HT1080 (cell line): ENCODE data around the gene CD44. TPM values are rescaled to one million over a fixed set of nuclear protein-coding genes. Genes with fewer than 3 reads are reported as not detected.
A peak's percentile ranks its signal among the peaks of the same experiment; 100 is the strongest.
"Not testable (repeated sequence)": the region's sequence is repeated elsewhere in the genome, so short reads cannot be mapped to it uniquely, and the experiment has no call there.

Source experiments
- DNase-seq: peaks from one replicate; pipeline ENCODE4 v3.0.0-alpha.2; 2015; ENCODE audit warnings: low read depth
- polyA plus RNA-seq, 2 experiments: library from polyadenylated mRNA; depleted of rRNA; stranded (reverse); fragments of >200 nt; gene quantifications; 2 replicates each; pipeline ENCODE4 v1.2.3, GENCODE V29; 2015
- total RNA-seq: library from RNA; depleted of rRNA; stranded (reverse); fragments of >200 nt; shearing (Covaris generic); gene quantifications from 2 replicates; pipeline ENCODE4 v1.2.3, GENCODE V29; 2014; rRNA removed

CD44 gene
- 190 and 492 TPM in 2 replicates for total RNA-seq
- polyA plus RNA-seq (2015; cell fraction: cytosol; rRNA removed), result 1,395 and 1,667 TPM in 2 replicates
- polyA plus RNA-seq (2015; cell fraction: nucleus; rRNA removed), result 2,115 and 2,218 TPM in 2 replicates

GRCh38 chr11:35138943-35139721 is at the start of gene CD44:
CD44 (plus strand) TSS chr11:35139171; CDS start chr11:35139304, 133 bp downstream.
- DNase-seq, result peak; percentile 93

DNA sequence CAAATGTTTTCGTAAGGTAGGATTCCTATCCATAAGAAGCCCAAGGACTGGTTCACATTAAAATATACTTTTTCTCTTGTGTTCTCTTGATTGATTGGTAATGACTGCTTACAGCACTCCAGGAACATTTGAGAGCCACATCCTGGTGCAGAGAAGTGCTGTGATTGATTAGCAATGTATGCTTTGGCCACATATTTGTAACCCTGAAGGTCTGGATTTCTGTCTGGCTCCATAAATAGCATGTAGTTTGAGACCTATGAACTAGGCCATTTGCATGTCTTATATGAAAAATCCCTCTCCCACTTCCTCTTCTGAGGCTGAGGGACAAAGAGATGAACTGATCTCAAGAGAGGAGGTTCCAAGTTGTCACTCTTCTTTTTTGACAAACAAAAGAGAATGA is 49.3 kb upstream of the CD44 start:
- no peak for DNase-seq

DNA sequence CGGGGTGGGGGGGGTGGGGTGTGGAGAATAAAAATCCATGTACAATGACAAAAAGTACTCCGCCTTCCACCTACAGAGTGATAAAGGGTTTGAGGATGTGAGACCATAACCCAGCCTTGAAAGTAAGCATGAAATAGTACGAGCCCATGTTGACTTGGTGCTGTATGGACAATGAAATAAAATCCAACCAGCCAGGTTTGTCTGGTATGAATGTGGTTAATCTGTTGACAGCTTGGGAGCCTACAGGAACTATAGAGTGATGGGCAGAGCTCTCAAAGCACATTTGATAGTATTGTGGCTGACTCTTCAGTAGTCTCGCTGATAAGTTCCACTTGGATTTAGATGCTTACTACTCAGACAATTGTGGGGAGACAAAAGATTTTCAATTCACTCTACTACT is 48.8 kb upstream of the CD44 start:
- no peak for DNase-seq

- not testable (repeated sequence) for DNase-seq
Measured at GRCh38 chr11:35090991-35091390, 48.0 kb upstream of the CD44 start.

DNA sequence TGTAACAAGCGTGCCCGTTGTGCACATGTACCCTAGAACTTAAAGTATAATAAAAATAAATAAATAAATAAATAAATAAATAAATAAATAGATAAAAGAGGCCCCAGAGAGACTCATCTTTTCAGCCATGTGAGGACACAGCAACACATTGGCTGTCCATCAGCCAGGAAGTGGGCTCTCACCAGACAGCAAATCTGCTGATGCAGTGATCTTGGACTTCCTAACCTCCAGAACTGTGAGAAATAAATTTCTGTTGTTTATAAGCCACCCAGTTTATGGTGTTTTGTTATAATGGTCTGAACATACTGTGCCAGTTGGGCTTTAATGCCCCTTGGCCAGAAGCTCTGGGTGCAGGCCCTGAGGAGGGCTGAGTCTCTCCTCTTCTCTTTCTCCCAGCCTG is 42.2 kb upstream of the CD44 start:
- no peak for DNase-seq

DNA sequence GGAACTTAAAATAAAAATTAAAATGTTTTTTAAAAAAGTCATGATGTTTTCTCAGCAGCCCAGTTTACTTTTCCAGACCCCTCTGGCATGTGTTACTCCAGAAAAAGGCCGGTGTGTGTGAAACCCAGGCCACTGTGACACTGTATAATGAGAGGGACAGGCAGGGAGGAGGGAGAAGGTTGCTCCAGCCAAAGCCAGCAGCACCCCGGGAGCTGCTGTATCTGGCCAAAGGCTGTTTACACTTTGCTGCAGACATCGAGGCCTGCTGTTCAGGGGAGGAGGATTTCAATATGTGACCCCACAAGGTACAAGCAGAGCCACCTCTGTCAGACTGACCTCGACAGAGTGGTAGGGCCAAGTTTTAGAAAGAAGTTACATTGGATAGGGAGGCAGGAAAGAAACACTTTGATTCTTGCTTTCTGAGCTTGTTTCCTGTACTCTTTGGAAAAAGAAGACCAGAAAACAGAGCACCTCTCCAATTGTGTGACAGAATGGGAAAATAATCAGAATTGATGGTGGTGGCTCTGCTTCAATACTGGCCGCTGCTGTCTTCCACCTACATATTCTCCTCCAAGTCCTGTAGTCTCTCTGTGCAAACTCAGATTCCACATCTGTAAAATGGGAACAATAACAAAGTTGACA is 41.0 kb upstream of the CD44 start:
- DNase-seq, result no peak

GRCh38 chr11:35098855-35099254 is 40.1 kb upstream of the CD44 start:
- DNase-seq, result no peak

GRCh38 chr11:35099278-35100012 is 39.5 kb upstream of the CD44 start:
- DNase-seq, result no peak

- no peak for DNase-seq
Measured at GRCh38 chr11:35100013-35100383, 39.0 kb upstream of the CD44 start.

DNA sequence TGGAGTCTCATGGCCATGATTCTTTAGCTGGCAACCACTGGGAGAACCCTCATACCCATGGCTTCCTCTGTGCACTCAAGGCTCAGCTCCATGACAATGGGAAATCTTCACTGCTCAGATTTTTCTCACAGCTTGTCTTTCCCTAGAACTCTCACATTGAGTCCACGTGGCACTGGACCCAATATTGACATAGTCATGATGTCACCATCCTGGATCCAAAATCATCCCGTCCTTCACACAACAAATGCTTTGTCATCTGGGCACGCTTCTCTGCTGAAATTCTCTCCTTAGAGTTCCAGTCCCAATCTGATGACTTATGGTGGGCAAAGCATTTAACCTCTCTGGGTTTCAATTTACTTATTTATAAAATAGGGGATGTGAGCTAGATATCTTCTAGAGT is 37.7 kb upstream of the CD44 start:
- peak; percentile 57 for DNase-seq

DNA sequence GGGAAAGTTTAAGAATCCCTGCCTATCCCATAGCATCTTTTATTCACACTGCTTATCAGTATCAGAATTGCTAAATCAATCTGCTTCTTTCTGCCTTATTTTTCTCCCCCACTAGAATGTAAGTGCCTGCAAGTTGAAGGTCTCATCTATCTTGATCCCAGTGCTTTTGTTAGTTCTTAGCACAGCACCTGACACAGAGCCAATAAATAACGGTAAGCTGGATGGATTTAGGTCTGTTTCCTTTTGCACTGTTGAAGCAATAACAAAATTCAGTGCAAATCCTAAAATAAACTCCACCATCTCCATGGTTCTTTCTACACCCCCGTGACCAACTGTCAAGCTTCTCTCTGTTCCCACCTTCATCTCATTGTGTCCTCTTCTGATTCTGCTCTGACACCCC is 36.7 kb upstream of the CD44 start:
- no peak for DNase-seq

DNA sequence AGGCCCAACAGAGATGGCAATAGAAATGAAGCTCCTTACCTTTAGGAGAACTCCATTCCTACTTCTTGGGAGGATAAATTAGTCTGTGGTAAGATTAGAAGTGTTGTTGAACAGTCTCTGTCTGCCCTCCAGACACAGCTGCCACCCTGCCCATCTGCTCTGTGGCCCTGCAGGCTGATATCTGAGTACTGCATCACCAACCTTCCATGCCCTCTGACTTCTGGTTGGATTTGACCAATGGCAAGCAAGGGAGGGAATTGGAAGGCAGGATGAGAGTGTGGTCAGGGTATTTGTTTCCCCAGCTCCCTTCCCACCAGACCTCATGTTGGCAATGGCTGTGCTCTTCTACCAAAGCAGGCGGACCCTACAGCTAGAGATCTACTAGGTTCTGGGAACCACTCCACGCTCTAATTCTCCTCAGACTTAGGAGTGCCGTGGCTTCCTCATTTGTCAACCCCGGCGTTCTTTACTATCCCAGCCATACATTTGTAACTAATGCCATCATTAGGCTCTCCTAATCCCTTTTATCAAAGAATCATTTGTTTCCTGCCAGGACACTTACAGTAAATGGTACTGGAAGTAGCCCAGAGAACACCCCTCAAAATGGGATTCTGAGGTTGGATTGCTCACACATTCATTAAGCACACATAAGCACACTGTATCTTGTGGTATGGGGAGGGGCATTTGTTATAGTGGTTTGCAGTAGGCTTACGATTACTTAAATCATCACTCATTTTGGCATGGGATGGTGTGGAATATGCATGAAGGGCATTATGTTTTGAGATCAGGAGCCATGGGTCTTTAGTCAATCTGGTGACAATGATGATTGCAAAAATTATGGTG is 35.4 kb upstream of the CD44 start:
- peak; percentile 48 for DNase-seq

GRCh38 chr11:35104655-35105054 is 34.3 kb upstream of the CD44 start:
- no peak for DNase-seq

GRCh38 chr11:35105319-35106079 is 33.5 kb upstream of the CD44 start:
- no peak for DNase-seq

- no peak for DNase-seq
Measured at GRCh38 chr11:35106595-35106994, 32.4 kb upstream of the CD44 start.

GRCh38 chr11:35107861-35108260 is 31.1 kb upstream of the CD44 start:
- no peak for DNase-seq

GRCh38 chr11:35108336-35108735 is 30.6 kb upstream of the CD44 start:
- DNase-seq, result not testable (repeated sequence)

GRCh38 chr11:35109041-35109440 is 29.9 kb upstream of the CD44 start:
- no peak for DNase-seq

DNA sequence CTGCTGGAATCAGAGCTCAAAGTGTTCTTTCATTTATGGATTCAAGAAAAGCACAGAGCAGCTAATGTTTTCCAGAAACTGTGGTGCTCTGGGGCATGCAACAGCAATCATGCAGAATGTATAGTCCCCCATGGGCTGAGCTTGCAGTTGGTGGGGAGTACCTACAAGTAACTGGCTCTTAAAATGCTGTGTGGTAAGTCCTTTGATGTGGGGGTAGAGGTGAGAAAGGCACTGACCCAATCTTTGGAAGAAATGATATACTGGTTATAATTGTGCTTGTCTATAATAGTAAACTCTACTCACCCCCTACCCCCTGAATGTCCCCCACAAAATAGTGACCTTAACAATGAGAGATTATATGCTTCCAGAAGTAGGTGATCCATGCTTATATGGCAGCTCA is 29.1 kb upstream of the CD44 start:
- no peak for DNase-seq
